Stimulated activated CD4-positive, alpha-beta T cell treated with anti-CD3 and anti-CD28 coated beads, Interleukin-4, amount 100 ng/mL, for 4 hours (primary cell): ENCODE results near the gene ATXN1.
A peak's percentile ranks its signal among the peaks of the same experiment; 100 is the strongest.

Source experiments
- DNase-seq, 2 experiments: peaks; one replicate each; pipeline ENCODE4 v3.0.0-alpha.2; 2020

Gene ATXN1

GRCh38 chr6:16761471-16762267, 409 bp upstream of the ATXN1 start:
- DNase-seq, result peak; percentile 73 to 84

GRCh38 chr6:16759646-16760515, 1.4 kb downstream of the ATXN1 start:
- DNase-seq, result peak; percentile 71 to 72

- DNase-seq, result no peak
Measured at GRCh38 chr6:16759181-16759645, 2.0 kb downstream of the ATXN1 start.

- no peak for DNase-seq
Measured at GRCh38 chr6:16758163-16758975, 2.9 kb downstream of the ATXN1 start.

- no peak for DNase-seq
Measured at GRCh38 chr6:16757332-16757731, 3.9 kb downstream of the ATXN1 start.

GRCh38 chr6:16756660-16757255, 4.5 kb downstream of the ATXN1 start:
- DNase-seq, result no peak

- DNase-seq, result no peak
Measured at GRCh38 chr6:16755544-16755943, 5.7 kb downstream of the ATXN1 start.

GRCh38 chr6:16754876-16755275, 6.4 kb downstream of the ATXN1 start:
- DNase-seq, result no peak

DNA sequence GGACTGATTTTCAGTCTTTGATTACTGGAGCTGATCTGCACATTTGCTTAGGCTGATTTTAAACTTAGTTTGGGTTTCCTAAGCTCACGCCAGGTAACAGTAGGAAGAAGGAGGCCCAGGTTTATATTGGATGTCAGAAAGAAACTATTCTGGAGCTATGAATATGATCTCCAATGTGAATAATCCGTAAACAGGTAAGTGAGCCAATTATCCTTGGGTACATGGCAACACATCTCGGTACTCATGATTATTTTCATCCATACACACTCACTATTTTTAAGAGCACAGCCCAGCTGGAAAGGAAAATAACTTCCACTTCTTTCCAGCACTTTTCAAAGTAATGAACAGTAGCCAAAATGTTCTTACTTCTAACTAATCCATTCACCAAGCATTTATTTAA, 7.0 kb downstream of the ATXN1 start:
- no peak for DNase-seq

GRCh38 chr6:16753341-16753740, 7.9 kb downstream of the ATXN1 start:
- no peak for DNase-seq

GRCh38 chr6:16752206-16752866, 8.9 kb downstream of the ATXN1 start:
- no peak for DNase-seq

GRCh38 chr6:16751251-16751946, 9.9 kb downstream of the ATXN1 start:
- no peak for DNase-seq

- DNase-seq, result no peak
Measured at GRCh38 chr6:16750566-16750965, 10.7 kb downstream of the ATXN1 start.

- DNase-seq, result no peak
Measured at GRCh38 chr6:16749516-16750485, 11.5 kb downstream of the ATXN1 start.

- no peak for DNase-seq
Measured at GRCh38 chr6:16748025-16748319, 13.3 kb downstream of the ATXN1 start.

DNA sequence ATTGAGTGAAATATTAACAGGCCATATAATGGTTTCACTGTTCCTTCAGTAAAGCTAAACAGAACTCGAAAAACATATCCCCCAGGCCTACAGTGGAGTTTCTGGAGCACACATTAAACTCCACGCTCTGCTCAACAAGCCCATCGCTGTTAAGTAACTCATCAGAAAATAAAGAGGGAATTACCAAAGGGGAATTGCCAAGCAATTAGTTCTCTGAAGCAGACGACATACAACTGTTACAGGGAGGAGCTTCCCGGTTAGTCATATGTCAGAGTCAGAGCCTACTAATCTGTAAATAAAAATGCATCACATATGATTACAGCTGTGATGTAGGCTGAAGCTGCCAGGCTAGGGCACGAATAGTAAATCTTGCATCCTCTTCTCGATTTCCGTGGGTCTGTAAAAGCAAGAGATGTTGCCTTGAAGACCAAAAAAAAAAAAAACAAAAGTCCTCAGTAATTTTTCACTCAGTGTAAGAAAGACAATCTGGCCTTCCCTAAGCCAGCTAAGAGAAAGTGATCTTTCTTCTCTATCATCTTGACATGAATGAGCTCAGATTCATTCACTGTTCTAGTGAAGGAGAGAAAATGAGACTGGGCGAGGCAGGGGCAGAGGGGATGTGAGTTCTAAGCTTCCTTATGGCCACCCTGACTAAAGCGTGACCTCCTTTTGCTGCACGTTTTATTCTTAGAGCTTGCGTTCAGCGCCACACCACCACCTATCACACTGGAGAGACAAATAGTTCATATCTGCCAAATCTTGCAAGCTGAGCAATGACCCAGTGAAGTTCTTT, 13.8 kb downstream of the ATXN1 start:
- no peak for DNase-seq

DNA sequence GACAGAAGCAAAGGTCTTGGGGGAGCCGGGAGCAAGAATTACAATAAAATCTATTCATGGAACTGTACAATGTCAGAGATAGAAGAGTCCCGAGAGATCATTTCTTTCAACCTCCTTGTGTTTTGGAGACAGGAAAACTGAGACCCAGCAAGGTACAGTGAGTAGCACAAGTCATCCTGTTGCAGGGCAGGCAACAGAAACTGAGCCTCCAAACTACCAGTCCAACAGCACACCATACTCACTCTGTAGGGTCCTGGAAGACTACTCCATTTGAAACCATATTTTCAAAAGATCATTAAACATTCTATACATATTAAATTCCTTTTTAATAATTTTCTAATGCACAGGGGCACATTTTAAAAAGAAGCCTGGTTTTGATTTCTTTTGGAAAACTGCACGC, 14.4 kb downstream of the ATXN1 start:
- no peak for DNase-seq

GRCh38 chr6:16746401-16746800, 14.9 kb downstream of the ATXN1 start:
- no peak for DNase-seq

DNA sequence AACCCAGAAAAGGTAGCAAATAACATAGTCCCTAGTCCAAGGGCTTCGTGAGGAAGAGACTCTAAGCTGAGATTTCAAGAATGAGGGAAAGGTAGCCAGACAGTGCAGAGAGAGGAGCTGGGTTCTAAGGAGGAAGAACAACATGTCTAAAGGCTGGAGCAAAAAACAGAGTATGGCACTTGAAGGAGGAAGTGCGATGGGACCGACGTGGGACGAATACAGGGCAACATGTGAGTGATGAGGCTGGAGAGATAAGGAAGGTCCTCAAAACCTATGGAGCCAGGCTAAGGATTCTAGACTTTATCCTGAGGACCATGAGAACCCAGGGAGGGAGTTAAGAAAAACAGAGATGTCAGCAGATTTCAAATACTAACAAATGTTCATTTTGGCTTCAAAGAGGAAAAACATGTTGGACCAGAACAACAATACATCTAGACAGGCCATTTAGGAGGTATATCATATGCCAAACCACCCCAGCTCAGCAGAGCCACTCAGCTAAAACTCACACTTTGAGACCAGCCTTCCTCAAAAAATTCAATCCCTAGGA, 17.5 kb downstream of the ATXN1 start:
- no peak for DNase-seq
